IMR-90 (cell line): ENCODE measurements around the gene FLACC1. TPM values are rescaled to one million over a fixed set of nuclear protein-coding genes. Genes with fewer than 3 reads are reported as not detected.

ENCODE experiments used
- ATAC-seq: fragments of 200-7000 bp; cut with Tn5 transposase; 2 replicates; pipeline ENCODE4 v1.9.1; 2020; ENCODE audit warnings: low read depth, mild to moderate bottlenecking, moderate library complexity
- BruUV-seq: library from RNA; stranded (reverse); fragments of 400-500 nt; replicated peaks from 2 replicates; lab custom pipeline; 2021; lab: Mats Ljungman, UMichigan
- CTCF ChIA-PET: fragments of 300-600 bp; formaldehyde crosslinking; extraction: SDS; loops from one replicate; lab custom pipeline; 2021; ENCODE audit warnings: antibody characterized with exemption; lab: Yijun Ruan, JAX
- POLR2A ChIA-PET: fragments of 300-600 bp; sonication (Branson Sonifier 250); formaldehyde crosslinking; loops from one replicate; lab custom pipeline; 2022; ENCODE audit warnings: antibody characterized with exemption; ENCODE audit not compliant: unreplicated experiment; lab: Charles Lee
- DNase-seq: peaks from one replicate; pipeline ENCODE4 v3.0.0; 2013
- H2AFZ ChIP-seq: replicated peaks from 2 replicates; pipeline ENCODE3; 2013; ENCODE audit warnings: low read length, mild to moderate bottlenecking; ENCODE audit not compliant: poor library complexity
- H2AK5ac ChIP-seq: 2 replicates; pipeline ENCODE4 v1.6.1; 2013; ENCODE audit warnings: low read depth, low read length, inconsistent platforms
- H2AK9ac ChIP-seq: replicated peaks from 2 replicates; pipeline ENCODE3; 2013; ENCODE audit warnings: mild to moderate bottlenecking, low read depth, low read length, moderate library complexity; ENCODE audit not compliant: poor library complexity
- H2BK120ac ChIP-seq: 2 replicates; pipeline ENCODE4 v1.6.1; 2013; ENCODE audit warnings: low read depth, low read length, inconsistent platforms
- H2BK15ac ChIP-seq: 3 replicates; pipeline ENCODE4 v1.6.1; 2013; ENCODE audit warnings: low read depth, low read length, inconsistent platforms
- H2BK20ac ChIP-seq: 2 replicates; pipeline ENCODE4 v1.6.1; 2013; ENCODE audit warnings: low read depth, mild to moderate bottlenecking, inconsistent platforms, low read length, moderate library complexity
- H2BK5ac ChIP-seq: 2 replicates; pipeline ENCODE4 v1.6.1; 2013; ENCODE audit warnings: mild to moderate bottlenecking, low read depth, low read length, inconsistent platforms; ENCODE audit not compliant: poor library complexity, severe bottlenecking
- H3K14ac ChIP-seq: replicated peaks from 2 replicates; pipeline ENCODE4 v1.6.1; 2013; ENCODE audit warnings: low read depth, low read length, inconsistent platforms
- H3K18ac ChIP-seq: 2 replicates; pipeline ENCODE4 v1.6.1; 2013; ENCODE audit warnings: low read depth, low read length, control low read depth
- H3K23ac ChIP-seq: 2 replicates; pipeline ENCODE4 v1.6.1; 2013; ENCODE audit warnings: low read depth, low read length, inconsistent platforms
- H3K27ac ChIP-seq: 2 replicates; pipeline ENCODE4 v1.5.1; 2013; ENCODE audit warnings: mild to moderate bottlenecking, control low read depth, low read length; ENCODE audit not compliant: insufficient read depth
- H3K27me3 ChIP-seq: 2 replicates; pipeline ENCODE4 v1.6.1; 2013; ENCODE audit warnings: low read length; ENCODE audit not compliant: control insufficient read depth, insufficient read depth
- H3K36me3 ChIP-seq: 2 replicates; pipeline ENCODE4 v1.6.1; 2013; ENCODE audit warnings: low read length, mixed read lengths; ENCODE audit not compliant: control insufficient read depth, insufficient read depth
- H3K4ac ChIP-seq: 2 replicates; pipeline ENCODE4 v1.6.1; 2013; ENCODE audit warnings: low read depth, low read length, inconsistent platforms
- H3K4me1 ChIP-seq: 2 replicates; pipeline ENCODE4 v1.6.1; 2013; ENCODE audit warnings: low read length, mixed read lengths; ENCODE audit not compliant: control insufficient read depth, insufficient read depth
- H3K4me2 ChIP-seq: 2 replicates; pipeline ENCODE4 v1.6.1; 2013; ENCODE audit warnings: low read depth, mild to moderate bottlenecking, control low read depth, low read length, moderate library complexity
- H3K4me3 ChIP-seq: 2 replicates; pipeline ENCODE4 v1.5.1; 2013; ENCODE audit warnings: low read depth, mild to moderate bottlenecking, control low read depth, low read length, moderate library complexity; ENCODE audit not compliant: insufficient read depth
- H3K56ac ChIP-seq: 2 replicates; pipeline ENCODE4 v1.6.1; 2013; ENCODE audit warnings: low read length, inconsistent platforms; ENCODE audit not compliant: insufficient read depth; ENCODE audit errors: extremely low read depth
- H3K79me1 ChIP-seq, 2 experiments: 2 replicates each; pipeline ENCODE4 v1.6.1; 2013; ENCODE audit warnings: low read length in 2 of 2, inconsistent platforms in 1 of 2, low read depth in 1 of 2
- H3K9ac ChIP-seq: 2 replicates; pipeline ENCODE4 v1.6.1; 2013; ENCODE audit warnings: low read depth, low read length, control low read depth
- H3K9me1 ChIP-seq: 2 replicates; pipeline ENCODE4 v1.6.1; 2013; ENCODE audit warnings: low read length, inconsistent platforms; ENCODE audit not compliant: insufficient read depth
- H3K9me3 ChIP-seq: 2 replicates; pipeline ENCODE4 v1.6.1; 2013; ENCODE audit warnings: low read length; ENCODE audit not compliant: control insufficient read depth, insufficient read depth
- H4K20me1 ChIP-seq: 2 replicates; pipeline ENCODE4 v1.6.1; 2013; ENCODE audit warnings: low read length, inconsistent platforms; ENCODE audit not compliant: insufficient read depth
- H4K5ac ChIP-seq: 2 replicates; pipeline ENCODE4 v1.6.1; 2013; ENCODE audit warnings: mild to moderate bottlenecking, low read depth, low read length, control low read depth
- H4K8ac ChIP-seq, 2 experiments: 2 replicates each; pipeline ENCODE4 v1.6.1; 2013; ENCODE audit warnings: low read depth in 2 of 2, low read length in 2 of 2, control low read depth in 1 of 2, inconsistent platforms in 1 of 2
- H4K91ac ChIP-seq: 2 replicates; pipeline ENCODE4 v1.6.1; 2013; ENCODE audit warnings: low read depth, low read length, inconsistent platforms; ENCODE audit not compliant: insufficient read depth
- CEBPB ChIP-seq: IDR thresholded peaks from 2 replicates; pipeline ENCODE4 v1.6.1; 2012; ENCODE audit warnings: low read depth, low read length, improper control_type of control experiment
- MAFK ChIP-seq: IDR thresholded peaks from 2 replicates; pipeline ENCODE4 v1.6.1; 2012; ENCODE audit warnings: low read depth, low read length, improper control_type of control experiment
- POLR2A ChIP-seq: IDR thresholded peaks from 2 replicates; pipeline ENCODE4 v1.6.1; 2012; ENCODE audit warnings: mild to moderate bottlenecking, low read depth, low read length
- RAD21 ChIP-seq: IDR thresholded peaks from 2 replicates; pipeline ENCODE4 v1.6.1; 2012; ENCODE audit warnings: low read length, improper control_type of control experiment
- WGBS, 2 experiments: methylation state at CpG; one replicate each; pipeline versions ENCODE4 v1.1.5 to v1.1.7; 2013; ENCODE audit warnings: missing lambda C conversion rate in 2 of 2; ENCODE audit not compliant: insufficient read length in 1 of 2; ENCODE audit errors: extremely low coverage in 2 of 2; 5-methylcytosine and 5-hydroxymethylcytosine counted together
- dilution Hi-C: fragments of 300-500 bp; cut with HindIII; formaldehyde crosslinking; loops from one replicate; pipeline ENCODE4 v1.14.3; 2018; ENCODE audit warnings: low sequenced_read_pairs; ENCODE audit not compliant: unreplicated experiment
- in situ Hi-C: fragments of 300-500 bp; cut with MboI; formaldehyde crosslinking; loops from 3 replicates; pipeline ENCODE4 v1.14.3; 2019; ENCODE audit warnings: low sequenced_read_pairs, inconsistent platforms, mixed read lengths
- intact Hi-C: fragments of 100-400 bp; cut with micrococcal nuclease; formaldehyde crosslinking; loops from 2 replicates; pipeline ENCODE4 v1.10.0; 2022
- polyA plus RNA-seq, 3 experiments: library from polyadenylated mRNA; depleted of rRNA; stranded (reverse); fragments of >200 nt; gene quantifications; 2 replicates each; pipeline ENCODE4 v1.2.3, GENCODE V29; 2012; ENCODE audit warnings: low replicate concordance in 1 of 3
- total RNA-seq: library from RNA; depleted of rRNA; stranded (reverse); fragments of >200 nt; gene quantifications from 2 replicates; pipeline ENCODE4 v1.2.3, GENCODE V29; 2012

Gene FLACC1
- total and polyA plus RNA-seq, 2 of the 4 experiments (the other 2 are of a cell fraction): 0.32 to 0.54 TPM

- Histone ChIP-seq H3K9ac (peak overlapping the region; percentile 85), H3K27ac (peak overlapping the region; percentile 88), H2AK5ac (peak overlapping the region; percentile 76), H3K9me3 (no peaks in the 10 kb centered on the region), H3K14ac (peak overlapping the region; percentile 95), H2BK15ac (peak overlapping the region; percentile 88; the same call in 2 of the 3 replicates), H4K91ac (peak overlapping the region; percentile 92), H3K4me3 (peak overlapping the region; percentile 67), H3K4me1 (peaks cover 12% of the 10 kb centered on the region), H3K36me3 (no peaks in the 10 kb centered on the region), H4K20me1 (no peaks in the 10 kb centered on the region), H3K18ac (peak overlapping the region; percentile 88), H4K8ac (peak overlapping the region; percentile 64 to 87), H4K5ac (peak overlapping the region; percentile 87), H2AK9ac (peak overlapping the region; percentile 96), H3K4ac (peak overlapping the region; percentile 96), H3K4me2 (peak overlapping the region; percentile 88), H3K27me3 (no peaks in the 10 kb centered on the region), H2BK20ac (peak overlapping the region; percentile 38), H2AFZ (peak overlapping the region; percentile 85), H3K56ac (peak overlapping the region; percentile 98), H3K79me1 (peaks cover 24 to 40% of the 10 kb centered on the region in 2 experiments), H3K9me1 (peaks cover 16% of the 10 kb centered on the region), H2BK5ac (peak overlapping the region; percentile 94), H3K23ac (peak overlapping the region; percentile 94), H2BK120ac (peak overlapping the region; percentile 86)
- intact Hi-C loops: loop anchor here (1.0 to 5.0 kb wide), 2 partner anchors 23 to 93 kb away; no protein-coding TSS in a partner anchor
- no peak for DNase-seq
- ChIA-PET CTCF (no interaction called here), POLR2A (no interaction called here)
- no TSS peak for BruUV-seq
- in situ Hi-C loops: no loop called here
- dilution Hi-C loops: no loop called here
- peak; percentile 3 for ATAC-seq
- WGBS, 2 experiments: 40% methylated on average over 5 of the region's 15 CpGs; no CpG with 5 or more reads in 1 of the 2 experiments
- TF ChIP-seq RAD21 (no peak), CEBPB (no peak), POLR2A (no peak), MAFK (no peak)
Measured at GRCh38 chr2:201258666-201259615, 98.2 kb downstream of the FLACC1 start.
